Suprapubic skin (tissue), 4 donors: ENCODE measurements around the gene SLC39A5.
A peak's percentile ranks its signal among the peaks of the same experiment; 100 is the strongest.

Experiments
- CTCF ChIP-seq, 2 donors: fragments of 200-600 bp in 1 of 2; fragments of 450-650 bp in 1 of 2; sonication (generic) in 1 of 2; IDR thresholded peaks; one replicate each; pipeline ENCODE4 v1.5.1; 2016 to 2019; ENCODE audit warnings: antibody characterized with exemption in 2 of 2, mild to moderate bottlenecking in 1 of 2, moderate library complexity in 1 of 2
- EP300 ChIP-seq: sonication (generic); formaldehyde crosslinking; IDR thresholded peaks from one replicate; pipeline ENCODE4 v1.6.1; 2017; ENCODE audit warnings: antibody characterized with exemption
- POLR2A ChIP-seq, 2 donors: fragments of 450-650 bp; IDR thresholded peaks; one replicate each; pipeline ENCODE4 v1.6.1; 2017; ENCODE audit warnings: antibody characterized with exemption in 2 of 2, mild to moderate bottlenecking in 2 of 2, moderate library complexity in 2 of 2
- POLR2AphosphoS5 ChIP-seq, 3 donors: sonication (generic); formaldehyde crosslinking; IDR thresholded peaks; one replicate each; pipeline ENCODE4 v1.6.1; 2017; ENCODE audit warnings: antibody characterized with exemption in 3 of 3

- TF ChIP-seq CTCF (IDR thresholded peaks at IDR 0.05) (peak; percentile 72 to 93), POLR2AphosphoS5 (IDR thresholded peaks at IDR 0.05) (peak in 2 of 3 donors; percentile 25 to 73), POLR2A (IDR thresholded peaks at IDR 0.05) (no peak), EP300 (no peak)
These were observed 5.6 kb upstream of the SLC39A5 start, which contains the start of gene NABP2 for GRCh38 chr12:56224102-56224701.
